Brain pericyte (primary cell): ENCODE data around the gene FAM185A.
"Not testable (repeated sequence)": the region's sequence is repeated elsewhere in the genome, so short reads cannot be mapped to it uniquely, and the experiment has no call there.

Source experiments
- DNase-seq: peaks from one replicate; pipeline ENCODE4 v3.0.0-alpha.2; 2012; ENCODE audit warnings: low read depth, low spot score

FAM185A gene

DNA sequence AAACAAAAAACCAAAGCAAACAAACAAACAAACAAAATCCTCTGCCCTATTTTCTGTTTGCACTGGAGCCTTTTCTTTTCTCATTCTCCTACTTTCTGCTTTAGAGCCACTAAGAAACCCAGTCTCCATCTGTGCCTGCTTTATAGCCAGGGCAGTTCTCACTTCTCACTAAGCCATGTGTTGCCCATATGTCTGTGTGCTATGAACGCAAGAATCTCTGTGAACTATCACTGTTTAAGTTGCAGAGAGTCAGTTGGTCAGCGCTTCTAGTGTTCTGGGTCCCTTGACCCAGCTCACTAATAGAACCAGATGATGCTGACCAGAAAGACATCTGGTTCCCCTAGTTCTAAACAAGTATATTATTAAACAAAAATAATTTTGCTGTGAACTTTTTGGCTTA is 81.4 kb downstream of the FAM185A start:
- no peak for DNase-seq

DNA sequence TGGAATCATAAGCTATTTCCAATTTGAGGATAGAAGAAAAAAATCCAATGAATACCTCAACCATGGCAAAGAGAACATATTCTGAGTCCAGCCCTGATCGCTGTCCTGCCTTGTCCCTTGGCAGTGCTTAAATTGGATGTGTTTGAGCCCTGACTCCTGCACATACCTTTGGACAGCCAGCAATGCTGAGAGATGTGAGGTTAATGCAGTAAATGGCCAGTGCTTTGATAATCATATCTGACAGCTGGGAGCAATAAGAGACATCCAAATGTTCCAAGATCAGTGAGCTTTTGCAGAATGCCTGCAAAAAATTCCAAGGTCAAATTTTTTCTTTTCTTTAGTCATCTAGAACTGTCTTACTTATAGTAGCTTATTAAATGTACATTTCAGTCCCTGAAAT is 83.9 kb downstream of the FAM185A start:
- DNase-seq = no peak

DNA sequence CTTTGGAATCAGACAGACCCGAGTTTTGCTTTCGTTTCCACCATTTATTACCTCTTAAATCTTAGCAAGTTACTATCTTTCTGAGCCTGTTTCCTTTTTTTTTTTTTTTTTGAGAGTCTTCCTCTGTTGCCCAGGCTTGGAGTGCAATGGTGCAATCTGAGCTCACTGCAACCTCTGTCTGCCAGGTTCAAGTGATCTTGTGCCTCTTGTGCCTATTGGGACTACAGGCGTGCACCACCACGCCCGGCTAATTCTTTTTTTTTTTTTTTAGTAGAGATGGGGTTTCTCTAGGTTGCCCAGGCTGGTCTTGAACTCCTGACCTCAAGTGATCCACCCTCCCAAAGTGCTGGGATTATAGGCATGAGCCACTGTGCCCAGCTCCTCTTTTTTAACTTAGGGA is 84.5 kb downstream of the FAM185A start:
- no peak for DNase-seq

DNA sequence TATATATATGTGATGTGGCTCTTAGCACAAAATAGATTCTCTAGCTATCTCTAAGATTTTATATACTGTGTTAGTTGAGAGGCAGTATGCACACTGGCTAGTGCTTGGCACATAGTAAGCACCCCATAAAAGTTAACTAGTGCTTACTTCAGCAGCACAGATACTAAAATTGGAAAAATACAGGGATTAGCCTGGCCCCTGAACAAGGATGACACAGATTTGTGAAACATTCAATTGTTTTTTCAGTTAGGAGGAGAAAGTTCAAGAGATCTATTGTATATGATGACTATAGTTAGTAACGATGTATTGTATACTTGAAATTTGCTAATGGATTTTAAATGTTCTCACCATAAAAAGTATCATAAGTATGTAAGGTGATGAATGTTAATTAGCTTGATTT is 85.7 kb downstream of the FAM185A start:
- DNase-seq = no peak

DNA sequence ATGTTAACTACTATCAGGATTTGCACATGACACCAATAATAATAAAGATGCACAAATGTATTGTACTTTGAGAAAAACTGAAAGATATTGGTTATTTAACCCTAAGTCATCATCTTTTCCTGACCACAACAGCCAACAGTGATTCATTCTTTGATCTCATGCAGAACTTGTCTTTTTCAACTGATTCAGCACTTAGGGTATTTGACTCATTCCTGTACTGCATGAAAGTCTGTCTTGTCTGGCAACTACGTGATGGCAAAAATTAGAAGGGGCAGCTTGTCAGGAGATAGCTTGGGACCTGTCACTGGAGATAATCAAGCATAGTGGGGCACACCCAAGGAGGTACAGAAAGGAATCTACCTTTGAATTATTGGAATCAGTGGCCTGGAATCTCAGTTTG is 86.2 kb downstream of the FAM185A start:
- DNase-seq = peak; percentile 65

DNA sequence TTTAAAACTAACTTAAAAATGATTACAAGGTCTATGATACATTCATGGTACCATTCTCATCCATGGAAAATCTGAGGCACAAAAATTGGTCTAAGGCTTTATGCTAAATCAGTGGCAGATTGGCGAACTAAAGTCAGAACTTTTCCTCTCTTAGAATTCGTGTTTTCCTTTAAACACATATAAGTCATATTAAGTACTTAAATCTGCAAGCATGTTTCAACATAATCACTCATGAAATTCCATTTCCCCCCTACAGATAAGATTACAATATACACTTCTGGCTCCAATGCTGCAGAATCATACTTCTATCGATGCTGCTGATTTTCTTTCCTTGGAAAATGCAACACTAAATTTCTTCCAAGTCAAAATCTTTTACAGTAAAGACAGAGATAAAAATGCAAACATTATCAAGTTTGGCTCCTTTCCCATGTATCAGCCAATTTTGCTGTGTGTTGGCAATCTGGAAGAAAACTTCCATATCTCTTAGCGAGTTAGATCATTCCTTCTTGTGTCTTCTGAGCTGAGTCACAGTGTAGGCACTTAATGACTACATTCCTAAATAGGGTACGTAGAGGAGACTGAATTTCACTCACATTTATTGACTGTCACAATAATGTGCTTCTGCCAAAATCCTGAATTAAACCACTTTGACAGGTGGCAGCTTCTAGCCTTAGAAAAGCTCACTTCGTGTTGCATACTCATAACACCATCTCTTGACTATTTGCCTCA is 87.6 kb downstream of the FAM185A start:
- no peak for DNase-seq

DNA sequence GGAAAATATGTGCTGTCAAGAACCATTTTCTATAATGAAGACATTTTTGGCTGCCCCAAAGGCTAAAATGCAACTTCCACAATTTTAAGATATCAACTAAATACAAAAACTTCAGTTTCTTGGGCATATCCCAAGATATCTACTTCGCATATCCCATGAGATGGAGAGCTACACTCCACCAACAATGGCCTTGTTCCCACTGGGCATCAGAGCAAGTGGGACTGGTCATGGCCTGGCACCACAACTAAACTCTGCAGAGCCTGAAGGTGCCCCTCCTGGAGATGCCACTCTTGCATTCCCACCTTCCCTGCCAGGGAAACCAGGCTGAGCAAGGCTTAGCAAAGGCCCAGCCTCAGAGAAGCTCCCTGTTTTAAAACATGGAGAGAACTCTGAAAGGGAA is 88.2 kb downstream of the FAM185A start:
- DNase-seq = no peak

DNA sequence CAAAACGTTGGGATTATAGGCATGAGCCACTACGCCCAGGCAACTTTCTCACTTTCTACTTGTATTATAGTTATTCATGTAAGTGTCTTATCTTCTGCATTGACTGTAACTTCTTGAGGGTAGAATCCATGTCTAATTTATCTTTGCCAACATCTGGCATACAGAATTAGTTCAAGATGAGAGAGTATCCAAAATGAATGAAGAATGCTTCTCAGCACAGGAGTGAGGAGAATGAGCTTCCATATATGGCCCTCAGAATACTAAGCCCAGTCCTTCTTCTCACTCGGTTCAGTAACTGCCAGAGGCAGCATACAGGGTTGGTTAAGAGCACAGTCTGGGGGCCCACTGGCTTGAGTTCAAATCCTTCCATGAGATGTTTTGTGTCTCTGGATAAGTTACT is 89.0 kb downstream of the FAM185A start:
- no peak for DNase-seq

DNA sequence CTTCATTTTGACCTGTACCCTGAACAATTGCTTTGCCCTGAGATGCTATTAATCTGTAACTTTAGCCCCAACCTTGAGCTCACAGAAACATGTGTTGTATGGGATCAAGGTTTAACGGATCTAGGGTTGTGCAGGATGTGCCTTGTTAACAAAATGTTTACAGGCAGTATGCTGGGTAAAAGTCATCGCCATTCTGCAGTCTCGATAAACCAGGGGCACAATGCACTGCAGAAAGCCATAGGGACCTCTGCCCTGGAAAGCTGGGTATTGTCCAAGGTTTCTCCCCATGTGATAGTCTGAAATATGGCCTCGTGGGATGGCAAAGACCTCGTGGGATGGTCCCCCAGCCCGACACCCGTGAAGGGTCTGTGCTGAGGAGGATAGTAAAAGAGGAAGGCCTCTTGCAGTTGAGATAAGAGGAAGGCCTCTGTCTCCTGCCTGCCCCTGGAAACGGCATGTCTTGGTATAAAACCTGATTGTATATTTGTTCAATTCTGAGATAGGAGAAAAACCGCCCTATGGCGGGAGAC is 89.8 kb downstream of the FAM185A start:
- not testable (repeated sequence) for DNase-seq

DNA sequence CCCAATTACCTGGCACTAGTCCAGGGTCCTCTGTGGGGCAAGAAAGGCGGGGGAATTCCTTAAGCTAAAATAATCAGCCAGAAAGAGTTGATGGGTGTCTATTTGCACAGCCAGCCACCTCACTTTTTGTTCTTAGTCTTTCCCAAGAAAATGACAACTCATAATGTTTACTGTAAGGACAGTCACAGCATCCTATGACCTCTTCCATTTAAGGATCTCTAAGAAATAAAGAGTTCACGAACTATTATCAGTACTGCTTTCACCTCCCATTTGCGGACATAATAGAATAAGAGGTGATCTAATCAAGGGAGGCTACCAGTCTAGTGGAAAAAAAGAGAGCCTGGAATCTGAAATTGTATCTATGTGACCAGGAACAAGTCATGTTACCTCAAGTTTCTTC is 91.6 kb downstream of the FAM185A start:
- DNase-seq = no peak

DNA sequence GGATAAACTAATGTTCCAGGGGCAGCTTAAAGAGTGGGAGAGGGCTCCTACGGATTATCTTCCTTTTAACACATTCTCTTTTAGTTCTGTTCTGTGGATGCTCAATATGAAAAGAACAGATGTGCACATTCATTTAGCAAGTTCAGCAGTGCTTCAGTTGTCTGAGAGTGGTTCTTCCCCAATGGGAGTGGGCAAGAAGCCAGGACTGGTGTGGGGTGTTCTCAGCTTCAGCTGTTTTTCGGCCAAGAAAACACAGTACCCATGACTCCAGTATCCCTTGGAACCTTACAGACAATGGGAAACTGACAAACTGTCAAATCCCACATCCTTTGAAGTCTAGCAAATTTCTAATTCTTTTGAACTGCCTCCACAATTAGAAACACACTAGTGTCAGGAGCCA is 92.5 kb downstream of the FAM185A start:
- DNase-seq = peak; percentile 60

DNA sequence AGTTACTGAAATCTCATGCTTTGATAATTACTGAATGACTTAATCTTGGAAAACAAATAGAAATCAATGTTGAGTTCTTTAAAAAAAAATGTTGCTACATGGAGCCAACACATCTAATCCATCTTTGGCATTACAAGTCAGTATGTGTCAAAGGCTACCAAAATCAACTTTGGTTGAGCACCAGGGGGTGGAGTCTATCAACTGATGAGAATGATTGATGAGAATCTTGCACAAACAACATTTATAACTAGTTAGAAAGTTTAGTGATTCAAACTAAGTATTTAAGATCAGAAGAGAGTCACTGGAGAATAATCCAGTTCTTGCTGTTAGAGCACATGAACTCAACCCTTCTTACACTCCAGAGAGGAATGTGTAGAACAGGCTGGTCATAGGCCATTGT is 93.5 kb downstream of the FAM185A start:
- no peak for DNase-seq

DNA sequence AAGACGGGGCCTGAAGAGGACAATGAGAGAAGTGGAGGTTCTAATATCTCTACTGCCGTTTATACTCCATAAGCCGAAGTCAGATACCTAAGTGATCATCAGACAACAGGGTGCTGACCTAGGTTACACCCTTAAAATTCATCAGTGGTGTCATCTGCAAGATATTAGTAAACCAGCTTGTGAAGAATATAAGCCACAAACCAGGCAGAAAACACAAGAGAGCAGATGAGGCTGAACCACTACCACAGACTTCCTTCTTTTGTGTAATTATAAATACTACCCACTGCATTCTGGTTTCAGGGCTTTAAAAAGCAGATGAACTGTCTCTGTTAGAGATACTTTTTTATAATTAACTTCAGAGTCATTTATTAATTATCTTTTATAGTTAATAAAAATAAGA is 95.1 kb downstream of the FAM185A start:
- no peak for DNase-seq

DNA sequence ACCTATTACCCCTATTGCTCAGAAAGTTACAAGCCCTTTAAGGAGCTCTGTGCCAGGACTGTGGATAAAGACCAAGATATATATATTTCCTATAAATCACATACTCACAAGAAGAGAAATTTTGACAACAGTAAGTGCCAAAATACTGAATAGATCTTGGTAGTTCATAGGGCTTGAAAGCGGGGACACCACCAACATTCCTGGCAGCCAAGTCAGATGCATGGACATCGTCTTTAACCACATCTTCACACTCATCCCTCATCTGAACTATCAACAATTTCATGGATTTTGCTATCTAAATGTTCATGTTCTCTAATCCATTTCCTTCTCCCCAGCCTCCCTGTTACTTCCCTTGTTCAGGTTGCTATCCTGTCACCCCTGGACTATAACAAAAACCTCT is 96.5 kb downstream of the FAM185A start:
- no peak for DNase-seq

DNA sequence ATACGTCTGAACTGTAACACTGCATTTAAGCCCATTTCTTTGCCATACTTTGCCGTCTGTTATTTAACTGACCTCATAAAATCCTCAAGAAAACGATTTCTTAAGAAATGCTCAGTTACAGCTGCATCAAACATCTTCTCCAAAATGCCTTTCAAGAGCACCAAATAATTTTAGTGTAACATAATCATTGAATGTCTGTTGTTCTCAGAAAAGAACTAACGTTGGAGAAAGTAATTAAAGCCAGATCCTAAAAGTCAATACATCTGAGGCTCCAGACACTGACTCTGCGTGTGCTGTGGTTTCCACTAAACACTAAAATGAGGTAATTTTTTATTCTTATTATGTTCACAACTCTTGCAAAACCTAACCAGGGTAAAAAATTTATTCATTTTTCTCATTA is 100.3 kb downstream of the FAM185A start:
- no peak for DNase-seq

DNA sequence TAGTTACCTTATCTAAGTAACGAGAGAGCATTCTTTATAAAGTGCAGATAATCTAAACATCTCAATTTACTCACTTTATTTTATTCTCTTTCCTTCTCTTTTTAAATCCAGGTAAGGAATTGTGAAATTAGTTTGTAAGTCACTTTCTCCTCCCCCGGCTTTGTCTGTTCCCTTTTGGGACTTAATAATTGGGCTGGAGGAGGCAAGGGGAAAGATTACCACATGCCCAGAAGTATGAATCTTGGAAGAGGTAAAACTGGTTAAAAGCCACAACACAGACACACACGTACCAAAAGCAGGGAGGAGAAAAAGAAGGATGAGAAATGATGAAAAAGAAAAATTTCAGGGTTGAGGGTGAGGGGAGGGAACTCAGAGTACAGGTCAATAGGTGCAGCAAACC is 100.7 kb downstream of the FAM185A start:
- no peak for DNase-seq

DNA sequence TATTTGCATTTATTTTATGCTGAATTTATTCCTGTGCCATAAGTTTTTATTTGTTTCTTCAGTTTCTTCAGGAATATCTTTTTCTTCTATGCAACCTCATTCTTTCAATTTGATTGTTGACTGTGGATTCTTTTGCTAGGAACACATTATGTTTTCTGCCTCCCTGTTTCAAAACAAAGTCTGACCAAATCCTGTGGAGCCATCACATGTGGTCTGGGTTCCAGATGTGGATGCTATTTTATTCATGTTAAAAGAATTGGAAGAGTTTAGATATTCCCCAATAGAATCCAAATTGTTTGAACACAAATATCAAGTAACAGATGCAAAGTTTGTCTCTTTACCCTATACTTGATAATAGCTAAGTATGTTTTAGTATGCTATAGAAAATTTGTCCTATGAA is 107.2 kb downstream of the FAM185A start:
- no peak for DNase-seq
